Tibial artery (tissue), 4 donors: Measurements from ENCODE around the gene SLC12A5.

Experiments used
- DNase-seq, 2 donors: peaks; one replicate each; pipeline ENCODE4 v3.0.0-alpha.2; 2019
- H3K27ac ChIP-seq, 2 donors: fragments of 200-600 bp; sonication (generic) in 1 of 2; 1 replicate in 1 of 2; 2 replicates in 1 of 2; pipeline ENCODE4 v1.5.1; 2018 to 2019; ENCODE audit warnings: mild to moderate bottlenecking in 1 of 2
- H3K27me3 ChIP-seq, 2 donors: fragments of 200-600 bp; sonication (generic) in 1 of 2; one replicate each; pipeline versions ENCODE4 v1.5.1 to v1.6.0; 2016 to 2019
- H3K36me3 ChIP-seq, 3 donors: fragments of 200-600 bp; sonication (generic) in 2 of 3; one replicate each; pipeline ENCODE4 v1.5.1; 2016 to 2019; ENCODE audit warnings: mild to moderate bottlenecking in 2 of 3
- H3K4me1 ChIP-seq, 4 donors: fragments of 200-600 bp; sonication (generic) in 2 of 4; 1 replicate in 3 of 4; 2 replicates in 1 of 4; pipeline ENCODE4 v1.5.1; 2016 to 2019
- H3K4me3 ChIP-seq, 2 donors: fragments of 200-600 bp; sonication (generic) in 1 of 2; 1 replicate in 1 of 2; 2 replicates in 1 of 2; pipeline ENCODE4 v1.5.1; 2018 to 2019; ENCODE audit warnings: mild to moderate bottlenecking in 2 of 2
- H3K9me3 ChIP-seq, 3 donors: fragments of 200-600 bp; sonication (generic) in 1 of 3; one replicate each; pipeline ENCODE4 v1.5.1; 2016 to 2019
- intact Hi-C: fragments of 100-400 bp; cut with DNase I; formaldehyde crosslinking; loops from one replicate; pipeline ENCODE4 v1.15.0; 2023; ENCODE audit warnings: low total_unique reads
- TF ChIP-seq, protein P1 (sequence below), 2 experiments: fragments of 200-600 bp in 1 of 2; fragments of 450-650 bp in 1 of 2; IDR thresholded peaks; one replicate each; pipeline ENCODE4 v1.5.1; 2017 to 2019; ENCODE audit warnings: antibody characterized with exemption in 2 of 2, mild to moderate bottlenecking in 1 of 2, moderate library complexity in 1 of 2

Gene SLC12A5

GRCh38 chr20:46057856-46058598 is 29.0 kb downstream of the SLC12A5 start:
- H3K27me3 ChIP-seq = peaks cover 0 to 16% of the 10 kb centered on the region in 2 donors
- H3K9me3 ChIP-seq = no peaks in the 10 kb centered on the region
- TF ChIP-seq, protein P1, sequence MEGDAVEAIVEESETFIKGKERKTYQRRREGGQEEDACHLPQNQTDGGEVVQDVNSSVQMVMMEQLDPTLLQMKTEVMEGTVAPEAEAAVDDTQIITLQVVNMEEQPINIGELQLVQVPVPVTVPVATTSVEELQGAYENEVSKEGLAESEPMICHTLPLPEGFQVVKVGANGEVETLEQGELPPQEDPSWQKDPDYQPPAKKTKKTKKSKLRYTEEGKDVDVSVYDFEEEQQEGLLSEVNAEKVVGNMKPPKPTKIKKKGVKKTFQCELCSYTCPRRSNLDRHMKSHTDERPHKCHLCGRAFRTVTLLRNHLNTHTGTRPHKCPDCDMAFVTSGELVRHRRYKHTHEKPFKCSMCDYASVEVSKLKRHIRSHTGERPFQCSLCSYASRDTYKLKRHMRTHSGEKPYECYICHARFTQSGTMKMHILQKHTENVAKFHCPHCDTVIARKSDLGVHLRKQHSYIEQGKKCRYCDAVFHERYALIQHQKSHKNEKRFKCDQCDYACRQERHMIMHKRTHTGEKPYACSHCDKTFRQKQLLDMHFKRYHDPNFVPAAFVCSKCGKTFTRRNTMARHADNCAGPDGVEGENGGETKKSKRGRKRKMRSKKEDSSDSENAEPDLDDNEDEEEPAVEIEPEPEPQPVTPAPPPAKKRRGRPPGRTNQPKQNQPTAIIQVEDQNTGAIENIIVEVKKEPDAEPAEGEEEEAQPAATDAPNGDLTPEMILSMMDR (IDR thresholded peaks at IDR 0.05) = peak; percentile 7 to 10
- intact Hi-C loops = no loop called here
- DNase-seq = peak; percentile 59 to 74
- H3K27ac ChIP-seq = no peak overlapping the region
- peaks cover 30 to 35% (median 31%) of the 10 kb centered on the region in 3 donors for H3K36me3 ChIP-seq
- H3K4me1 ChIP-seq = peaks cover 0 to 22% (median 18%) of the 10 kb centered on the region in 4 donors
- H3K4me3 ChIP-seq = peak overlapping the region; percentile 16 to 24

DNA sequence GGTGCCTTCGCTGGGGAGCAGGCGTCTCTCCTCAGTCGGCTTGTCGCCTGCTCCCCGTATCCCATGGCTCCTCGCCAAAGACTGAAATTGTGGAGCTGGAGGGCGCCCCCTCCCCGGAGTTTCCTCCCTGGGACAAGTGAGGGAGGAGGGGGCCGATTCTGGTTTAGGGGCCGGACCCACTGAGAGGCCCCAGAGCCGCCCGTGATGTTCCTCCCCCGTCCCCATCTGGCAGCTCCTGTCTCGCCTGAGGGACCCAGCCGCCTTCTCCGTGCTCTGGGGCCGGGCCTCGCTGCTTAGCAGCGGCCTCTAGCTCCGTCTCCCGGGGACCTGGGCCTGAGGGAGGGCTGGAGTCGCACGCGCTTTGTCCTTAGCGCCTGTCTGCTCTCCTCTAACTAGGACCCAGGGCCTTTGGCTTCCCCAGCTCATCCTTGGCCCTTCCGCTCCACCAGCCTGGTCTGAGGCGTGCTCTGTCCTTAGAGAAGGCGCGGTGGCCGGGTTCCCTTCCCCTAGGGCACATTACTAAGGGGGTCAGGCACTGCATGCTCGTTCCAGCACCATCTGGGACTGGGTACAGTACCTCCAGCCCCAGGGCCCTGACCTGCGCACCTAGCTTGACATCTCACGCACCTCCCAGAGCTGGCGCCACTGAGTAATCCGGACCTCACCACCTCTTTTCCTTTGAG is 29.7 kb downstream of the SLC12A5 start:
- intact Hi-C loops = no loop called here
- H3K27me3 ChIP-seq = peaks cover 0 to 16% of the 10 kb centered on the region in 2 donors
- peaks cover 37 to 42% (median 38%) of the 10 kb centered on the region in 3 donors for H3K36me3 ChIP-seq
- TF ChIP-seq, protein P1 (IDR thresholded peaks at IDR 0.05) = no peak
- peaks cover 0 to 22% (median 18%) of the 10 kb centered on the region in 4 donors for H3K4me1 ChIP-seq
- peak overlapping the region; percentile 16 to 24 for H3K4me3 ChIP-seq
- no peaks in the 10 kb centered on the region for H3K9me3 ChIP-seq
- H3K27ac ChIP-seq = no peak overlapping the region
- DNase-seq = no peak

- H3K4me1 ChIP-seq = peaks cover 0 to 22% (median 18%) of the 10 kb centered on the region in 4 donors
- H3K36me3 ChIP-seq = peaks cover 54 to 59% (median 54%) of the 10 kb centered on the region in 3 donors
- intact Hi-C loops = no loop called here
- no peak overlapping the region for H3K27ac ChIP-seq
- TF ChIP-seq, protein P1 (IDR thresholded peaks at IDR 0.05) = no peak
- H3K27me3 ChIP-seq = peaks cover 0 to 16% of the 10 kb centered on the region in 2 donors
- H3K9me3 ChIP-seq = no peaks in the 10 kb centered on the region
- DNase-seq = no peak
- H3K4me3 ChIP-seq = no peak overlapping the region
Observed at GRCh38 chr20:46060301-46060881, 31.4 kb downstream of the SLC12A5 start.

- Histone ChIP-seq H3K27me3 (peaks cover 0 to 16% of the 10 kb centered on the region in 2 donors), H3K4me3 (no peak overlapping the region), H3K36me3 (peaks cover 59 to 65% (median 60%) of the 10 kb centered on the region in 3 donors), H3K9me3 (no peaks in the 10 kb centered on the region), H3K4me1 (peaks cover 0 to 22% (median 18%) of the 10 kb centered on the region in 4 donors), H3K27ac (no peak overlapping the region)
- TF ChIP-seq, protein P1 (IDR thresholded peaks at IDR 0.05) = no peak
- intact Hi-C loops = no loop called here
- no peak for DNase-seq
Observed at GRCh38 chr20:46060975-46061374, 32.0 kb downstream of the SLC12A5 start.

DNA sequence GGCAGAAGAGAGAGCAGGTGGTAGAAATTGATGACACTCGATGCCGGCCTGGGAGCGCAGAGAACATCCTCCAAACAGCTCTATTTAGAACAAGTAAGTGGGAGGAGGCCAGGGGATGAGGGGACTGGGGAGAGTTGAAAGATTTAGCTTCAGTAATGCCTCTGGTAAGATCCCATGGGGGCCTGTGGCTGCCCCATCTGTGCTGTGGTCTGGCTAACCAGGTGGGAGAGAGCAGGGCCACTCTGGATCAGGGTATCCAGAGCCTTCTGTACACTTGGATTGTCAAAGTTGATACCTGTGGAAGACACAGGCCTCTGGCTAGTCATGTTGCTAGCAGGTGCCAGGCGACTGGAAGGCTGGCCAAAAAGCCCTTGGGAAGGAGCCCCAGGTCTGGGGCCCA is 33.1 kb downstream of the SLC12A5 start:
- H3K36me3 ChIP-seq = peaks cover 71 to 76% (median 72%) of the 10 kb centered on the region in 3 donors
- TF ChIP-seq, protein P1 (IDR thresholded peaks at IDR 0.05) = no peak
- no peak for DNase-seq
- peaks cover 0 to 22% (median 18%) of the 10 kb centered on the region in 4 donors for H3K4me1 ChIP-seq
- H3K27ac ChIP-seq = no peak overlapping the region
- no peak overlapping the region for H3K4me3 ChIP-seq
- intact Hi-C loops = no loop called here
- peaks cover 0 to 7% of the 10 kb centered on the region in 2 donors for H3K27me3 ChIP-seq
- H3K9me3 ChIP-seq = no peaks in the 10 kb centered on the region
